ENCODE data around the gene PRKCH. TPM values are rescaled to one million over a fixed set of nuclear protein-coding genes. Genes with fewer than 3 reads are reported as not detected.
A peak's percentile ranks its signal among the peaks of the same experiment; 100 is the strongest.

Gene PRKCH
- total and polyA plus RNA-seq, 2 of the 13 experiments (the other 11 are each of a cell fraction or from before 2014, with no cell fraction given) = 0.48 to 1.3 TPM

DNA sequence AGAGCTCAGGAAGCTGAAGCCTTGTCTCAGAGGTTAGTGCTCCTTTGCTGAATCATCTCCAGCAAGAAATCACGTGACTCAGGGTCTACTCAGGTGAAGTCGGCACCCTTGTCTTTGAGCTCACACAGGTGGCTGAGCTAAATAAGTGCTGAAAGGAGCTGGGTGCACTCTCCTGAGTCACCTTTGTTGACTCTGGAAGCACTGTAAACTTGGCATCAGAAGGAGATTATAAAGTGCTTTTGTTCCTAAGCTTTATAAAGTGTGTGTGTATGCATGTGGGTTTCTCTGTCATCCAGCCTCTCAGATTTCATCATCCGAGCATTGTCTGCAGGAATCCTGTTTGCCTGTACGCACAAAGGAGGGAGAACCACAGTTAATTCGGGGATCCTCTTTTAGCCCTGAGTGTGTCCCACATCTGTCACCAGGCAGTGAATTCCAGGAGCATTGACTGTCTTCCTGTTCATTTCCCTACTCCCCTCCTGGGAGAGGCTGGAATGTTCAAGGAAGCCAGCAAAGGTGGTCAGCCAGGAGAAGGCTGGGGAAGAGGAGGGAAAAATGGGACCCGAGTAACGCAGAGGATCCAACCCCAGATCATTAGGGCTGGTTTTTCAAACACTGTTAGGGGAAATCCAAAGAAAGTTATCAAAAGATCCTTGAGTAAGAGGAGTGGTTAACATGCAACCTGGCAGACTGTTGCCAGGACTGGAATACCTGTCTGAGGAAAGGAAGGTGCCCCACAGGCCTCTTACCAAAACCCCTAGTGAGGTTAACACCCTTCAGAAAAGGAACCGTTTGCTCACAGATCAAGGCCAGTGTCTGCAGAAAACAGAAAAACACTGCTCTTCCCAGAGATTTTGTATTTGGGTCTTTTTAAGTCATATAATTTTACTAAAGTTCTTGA lies 216.4 kb downstream of the PRKCH start (continued):
- TF ChIP-seq KAT8 (CRISPR knock-in tag; IDR thresholded peaks at IDR 0.05) (peak; percentile 58; the same call in 1 of the 2 replicates), CBX5 (CRISPR knock-in tag; IDR thresholded peaks at IDR 0.05; ENCODE audit: borderline replicate concordance) (peak; percentile 94; the same call in 1 of the 2 replicates), ZBTB3 (CRISPR knock-in tag; IDR thresholded peaks at IDR 0.05; ENCODE audit: borderline replicate concordance, low read depth) (no peak), TCF7L2 (IDR thresholded peaks at IDR 0.05; ENCODE audit: low read depth, low read length) (peak; percentile 56; the same call in 1 of the 2 replicates), ZNF256 (CRISPR knock-in tag; conservative IDR thresholded peaks at IDR 0.05) (no peak), ZNF367 (CRISPR knock-in tag; IDR thresholded peaks at IDR 0.05; ENCODE audit: borderline replicate concordance) (no peak), CREB1 (IDR thresholded peaks at IDR 0.05) (no peak), CREB1 (CRISPR knock-in tag; IDR thresholded peaks at IDR 0.05) (peak; percentile 54; the same call in 1 of the 2 replicates), RNF2 (conservative IDR thresholded peaks at IDR 0.05; ENCODE audit: low read depth) (no peak), ZSCAN30 (CRISPR knock-in tag; IDR thresholded peaks at IDR 0.05) (no peak), ZNF441 (CRISPR knock-in tag; IDR thresholded peaks at IDR 0.05; ENCODE audit: borderline replicate concordance) (no peak), HMG20A (CRISPR knock-in tag; IDR thresholded peaks at IDR 0.05; ENCODE audit: borderline replicate concordance) (peak; percentile 92; the same call in 1 of the 2 replicates), ZNF598 (CRISPR knock-in tag; IDR thresholded peaks at IDR 0.05; ENCODE audit: borderline replicate concordance) (no peak), ZNF567 (CRISPR knock-in tag; IDR thresholded peaks at IDR 0.05; ENCODE audit: borderline replicate concordance) (no peak), ZKSCAN8 (CRISPR knock-in tag; IDR thresholded peaks at IDR 0.05; ENCODE audit: borderline replicate concordance) (peak; percentile 87; the same call in 1 of the 2 replicates), ZNF10 (CRISPR knock-in tag; IDR thresholded peaks at IDR 0.05; ENCODE audit: borderline replicate concordance, low read depth) (no peak), ETV6 (CRISPR knock-in tag; conservative IDR thresholded peaks at IDR 0.05) (no peak), PBX2 (CRISPR knock-in tag; IDR thresholded peaks at IDR 0.05) (no peak), NR2C2 (CRISPR knock-in tag; IDR thresholded peaks at IDR 0.05; ENCODE audit: borderline replicate concordance) (no peak; the same call in 1 of the 2 replicates), ZNF383 (CRISPR knock-in tag; IDR thresholded peaks at IDR 0.05; ENCODE audit: borderline replicate concordance) (no peak), NFYB (CRISPR knock-in tag; IDR thresholded peaks at IDR 0.05) (no peak; the same call in 1 of the 2 replicates), BCL6 (CRISPR knock-in tag; IDR thresholded peaks at IDR 0.05) (peak; percentile 87), ATF7 (IDR thresholded peaks at IDR 0.05) (no peak), ATF7 (CRISPR knock-in tag; IDR thresholded peaks at IDR 0.05) (peak; percentile 17; the same call in 1 of the 2 replicates), ZNF180 (CRISPR knock-in tag; IDR thresholded peaks at IDR 0.05; ENCODE audit: borderline replicate concordance, low read depth) (no peak), ZNF350 (CRISPR knock-in tag; IDR thresholded peaks at IDR 0.05; ENCODE audit: borderline replicate concordance, low read depth) (peak; percentile 68; the same call in 1 of the 2 replicates)
- TF ChIP-seq, protein P1, sequence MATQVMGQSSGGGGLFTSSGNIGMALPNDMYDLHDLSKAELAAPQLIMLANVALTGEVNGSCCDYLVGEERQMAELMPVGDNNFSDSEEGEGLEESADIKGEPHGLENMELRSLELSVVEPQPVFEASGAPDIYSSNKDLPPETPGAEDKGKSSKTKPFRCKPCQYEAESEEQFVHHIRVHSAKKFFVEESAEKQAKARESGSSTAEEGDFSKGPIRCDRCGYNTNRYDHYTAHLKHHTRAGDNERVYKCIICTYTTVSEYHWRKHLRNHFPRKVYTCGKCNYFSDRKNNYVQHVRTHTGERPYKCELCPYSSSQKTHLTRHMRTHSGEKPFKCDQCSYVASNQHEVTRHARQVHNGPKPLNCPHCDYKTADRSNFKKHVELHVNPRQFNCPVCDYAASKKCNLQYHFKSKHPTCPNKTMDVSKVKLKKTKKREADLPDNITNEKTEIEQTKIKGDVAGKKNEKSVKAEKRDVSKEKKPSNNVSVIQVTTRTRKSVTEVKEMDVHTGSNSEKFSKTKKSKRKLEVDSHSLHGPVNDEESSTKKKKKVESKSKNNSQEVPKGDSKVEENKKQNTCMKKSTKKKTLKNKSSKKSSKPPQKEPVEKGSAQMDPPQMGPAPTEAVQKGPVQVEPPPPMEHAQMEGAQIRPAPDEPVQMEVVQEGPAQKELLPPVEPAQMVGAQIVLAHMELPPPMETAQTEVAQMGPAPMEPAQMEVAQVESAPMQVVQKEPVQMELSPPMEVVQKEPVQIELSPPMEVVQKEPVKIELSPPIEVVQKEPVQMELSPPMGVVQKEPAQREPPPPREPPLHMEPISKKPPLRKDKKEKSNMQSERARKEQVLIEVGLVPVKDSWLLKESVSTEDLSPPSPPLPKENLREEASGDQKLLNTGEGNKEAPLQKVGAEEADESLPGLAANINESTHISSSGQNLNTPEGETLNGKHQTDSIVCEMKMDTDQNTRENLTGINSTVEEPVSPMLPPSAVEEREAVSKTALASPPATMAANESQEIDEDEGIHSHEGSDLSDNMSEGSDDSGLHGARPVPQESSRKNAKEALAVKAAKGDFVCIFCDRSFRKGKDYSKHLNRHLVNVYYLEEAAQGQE (IDR thresholded peaks at IDR 0.05; ENCODE audit: borderline replicate concordance in 1 of 2, low read depth in 1 of 2, low read length in 2 of 2) = peak in 1 of 2 experiments; percentile 59; a peak in 2 of 4 replicates
